SK-N-MC (cell line): ENCODE measurements around the gene CCDC88C.

Experiments used
- EZH2 ChIP-seq: fragments of 200-600 bp; sonication (generic); IDR thresholded peaks from one replicate; pipeline ENCODE4 v1.6.1; 2017; ENCODE audit warnings: antibody characterized with exemption
- FOXP2 ChIP-seq: optimal IDR thresholded peaks from 2 replicates; pipeline ENCODE3; 2011; ENCODE audit warnings: mild to moderate bottlenecking, moderate library complexity; ENCODE audit not compliant: insufficient read depth; ENCODE audit errors: extremely low read length, control extremely low read depth
- POLR2AphosphoS5 ChIP-seq: IDR thresholded peaks from 2 replicates; pipeline ENCODE4 v1.6.1; 2012; ENCODE audit warnings: mild to moderate bottlenecking, low read depth, low read length, borderline replicate concordance

DNA sequence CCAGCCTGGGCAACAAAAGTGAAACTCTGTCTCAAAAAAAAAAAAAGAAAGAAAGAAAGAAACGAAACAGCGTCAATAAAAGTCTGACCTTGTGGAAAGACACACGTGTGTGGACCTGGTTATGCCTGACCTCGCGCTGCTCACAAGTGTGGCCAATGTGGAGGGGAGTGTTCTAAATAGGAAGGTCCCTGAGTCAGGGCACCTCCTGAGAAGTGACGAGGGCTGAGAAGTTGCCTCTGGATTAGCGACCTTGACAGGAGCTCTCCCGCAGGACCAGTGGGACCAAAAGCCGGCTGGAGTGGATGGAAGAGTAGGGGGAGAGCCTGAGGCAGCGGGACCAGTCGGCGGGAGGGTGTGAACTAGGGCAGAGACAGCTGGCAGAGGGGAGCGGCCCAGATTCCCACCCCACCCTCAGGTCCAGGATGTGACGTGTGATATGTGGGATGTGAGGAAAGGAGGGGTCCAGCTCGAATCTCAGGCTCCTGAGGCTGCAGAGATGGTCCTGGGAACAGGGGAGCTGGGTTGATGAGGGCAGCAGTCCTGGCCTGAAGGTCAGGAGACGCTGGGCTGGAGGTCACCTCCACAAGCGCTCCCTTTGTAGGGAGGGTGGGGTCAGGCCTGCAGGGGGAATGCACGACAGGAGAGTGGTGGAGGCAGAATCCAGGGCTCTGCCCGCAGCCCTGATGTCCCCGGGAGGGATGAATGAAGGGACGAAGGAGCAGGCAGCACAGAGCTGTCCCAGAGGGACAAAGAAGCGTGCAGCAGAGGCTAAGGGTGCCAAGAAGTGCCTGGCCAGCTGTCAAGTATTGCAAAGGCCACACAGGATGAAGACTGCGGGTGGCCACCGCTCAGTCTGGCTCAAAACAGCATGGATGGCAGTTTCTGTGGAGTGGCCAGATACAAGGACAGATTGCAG lies 148.3 kb downstream of the CCDC88C start:
- TF ChIP-seq EZH2 (no peak), POLR2AphosphoS5 (no peak), FOXP2 (no peak)
